ENCODE data around the gene GATA6.

GATA6 gene

GRCh38 chr18:22136395-22136794 lies 33.0 kb upstream of the GATA6 start:
- no peak for DNase-seq (ENCODE audit: low read depth, low spot score)
- ChIA-PET POLR2A (no interaction called here), CTCF (no interaction called here)
- TF ChIP-seq CTCF (IDR thresholded peaks at IDR 0.05; ENCODE audit: insufficient read depth, low read length, missing control alignments): no peak
- H3K4me3 ChIP-seq (ENCODE audit: low read depth, low read length): no peak overlapping the region

GRCh38 chr18:22141211-22141610 lies 28.2 kb upstream of the GATA6 start:
- ChIA-PET CTCF (no interaction called here), POLR2A (no interaction called here)
- no peak overlapping the region for H3K4me3 ChIP-seq (ENCODE audit: low read depth, low read length)
- no peak for TF ChIP-seq CTCF (IDR thresholded peaks at IDR 0.05; ENCODE audit: insufficient read depth, low read length, missing control alignments)
- DNase-seq (ENCODE audit: low read depth, low spot score): no peak

- DNase-seq (ENCODE audit: low read depth, low spot score): no peak
- TF ChIP-seq CTCF (IDR thresholded peaks at IDR 0.05; ENCODE audit: insufficient read depth, low read length, missing control alignments): no peak
- ChIA-PET CTCF (interaction anchor here (0.6 to 1.1 kb wide), 3 partner anchors 11 to 146 kb away, joined by 3 to 4 read pairs (median 4); no protein-coding TSS in a partner anchor), POLR2A (no interaction called here)
- no peak overlapping the region for H3K4me3 ChIP-seq (ENCODE audit: low read depth, low read length)
Observed at GRCh38 chr18:22143347-22144340, 25.7 kb upstream of the GATA6 start.

- POLR2A ChIA-PET: no interaction called here
- DNase-seq (ENCODE audit: low read depth, low spot score): no peak
- H3K4me3 ChIP-seq (ENCODE audit: low read depth, low read length): no peak overlapping the region
- TF ChIP-seq CTCF (IDR thresholded peaks at IDR 0.05; ENCODE audit: insufficient read depth, low read length, missing control alignments): no peak
- CTCF ChIA-PET: interaction anchor here (1.1 kb wide), 1 partner anchor 147 kb away, joined by 3 read pairs; no protein-coding TSS in a partner anchor
Observed at GRCh38 chr18:22145160-22145559, 24.2 kb upstream of the GATA6 start.

GRCh38 chr18:22149710-22150109 lies 19.7 kb upstream of the GATA6 start:
- H3K4me3 ChIP-seq (ENCODE audit: low read depth, low read length): no peak overlapping the region
- no peak for DNase-seq (ENCODE audit: low read depth, low spot score)
- POLR2A ChIA-PET: no interaction called here
- CTCF ChIA-PET: no interaction called here
- TF ChIP-seq CTCF (IDR thresholded peaks at IDR 0.05; ENCODE audit: insufficient read depth, low read length, missing control alignments): no peak

GRCh38 chr18:22152093-22152492 lies 17.3 kb upstream of the GATA6 start:
- DNase-seq (ENCODE audit: low read depth, low spot score): no peak
- POLR2A ChIA-PET: no interaction called here
- CTCF ChIA-PET: no interaction called here
- no peak for TF ChIP-seq CTCF (IDR thresholded peaks at IDR 0.05; ENCODE audit: insufficient read depth, low read length, missing control alignments)
- H3K4me3 ChIP-seq (ENCODE audit: low read depth, low read length): no peak overlapping the region

Data from AG04449 (cell line).